Muscle layer of colon (tissue), 2 donors: ENCODE results near the gene CMBL.
"Not testable (repeated sequence)": the region's sequence is repeated elsewhere in the genome, so short reads cannot be mapped to it uniquely, and the experiment has no call there.

Experiments used
- H3K27ac ChIP-seq: one replicate; pipeline ENCODE4 v1.7.0; 2013; ENCODE audit warnings: low read depth, mild to moderate bottlenecking, low read length, moderate library complexity
- H3K27me3 ChIP-seq, 2 donors: one replicate each; pipeline ENCODE4 v1.7.0; 2013; ENCODE audit warnings: low read length in 2 of 2, mild to moderate bottlenecking in 2 of 2; ENCODE audit not compliant: insufficient read depth in 2 of 2, control insufficient read depth in 1 of 2
- H3K36me3 ChIP-seq: one replicate; pipeline ENCODE4 v1.7.0; 2013; ENCODE audit warnings: mild to moderate bottlenecking, low read length; ENCODE audit not compliant: insufficient read depth
- H3K4me1 ChIP-seq: one replicate; pipeline ENCODE4 v1.7.0; 2013; ENCODE audit warnings: mild to moderate bottlenecking, low read length; ENCODE audit not compliant: insufficient read depth
- H3K4me3 ChIP-seq, 2 donors: one replicate each; pipeline ENCODE4 v1.7.0; 2013; ENCODE audit warnings: low read length in 2 of 2, low read depth in 1 of 2, mild to moderate bottlenecking in 1 of 2, moderate library complexity in 1 of 2
- H3K9ac ChIP-seq: one replicate; pipeline ENCODE4 v1.7.0; 2013; ENCODE audit warnings: low read length
- H3K9me3 ChIP-seq: one replicate; pipeline ENCODE4 v1.7.0; 2013; ENCODE audit warnings: mild to moderate bottlenecking, low read length
- donor health status: abdominal sarcoma.
- donor health status: Adenocarcinoma of cecum.

The CMBL gene

GRCh38 chr5:10307206-10308148 lies at the start of gene CMBL:
Gene CMBL (minus strand): TSS chr5:10307902. CDS start chr5:10290762, 17,140 bp downstream.
- Histone ChIP-seq H3K9me3 (no peaks in the 10 kb centered on the region), H3K27me3 (no peaks in the 10 kb centered on the region), H3K36me3 (no peaks in the 10 kb centered on the region), H3K9ac (peak within 1 kb of the TSS; percentile 49), H3K4me3 (peak within 1 kb of the TSS; percentile 55 to 72), H3K4me1 (peaks cover 14% of the 10 kb centered on the region), H3K27ac (peak within 1 kb of the TSS; percentile 79)

GRCh38 chr5:10355071-10355889 lies 47.6 kb upstream of the CMBL start:
- peak overlapping the region; percentile 64 to 97 for H3K4me3 ChIP-seq
- no peaks in the 10 kb centered on the region for H3K36me3 ChIP-seq
- H3K9ac ChIP-seq: peak overlapping the region; percentile 66
- H3K27ac ChIP-seq: peak overlapping the region; percentile 7
- peaks cover 25% of the 10 kb centered on the region for H3K4me1 ChIP-seq
- no peaks in the 10 kb centered on the region for H3K27me3 ChIP-seq
- H3K9me3 ChIP-seq: no peaks in the 10 kb centered on the region

GRCh38 chr5:10354048-10354872 lies 46.6 kb upstream of the CMBL start:
- Histone ChIP-seq H3K9me3 (no peaks in the 10 kb centered on the region), H3K27me3 (no peaks in the 10 kb centered on the region), H3K9ac (peak overlapping the region; percentile 66), H3K4me3 (peak overlapping the region; percentile 64 to 97), H3K4me1 (peaks cover 24% of the 10 kb centered on the region), H3K27ac (peak overlapping the region; percentile 96), H3K36me3 (no peaks in the 10 kb centered on the region)

GRCh38 chr5:10353241-10354047 lies 45.7 kb upstream of the CMBL start, which contains the start of gene MARCHF6:
Gene MARCHF6 (plus strand): TSS chr5:10353695. CDS start chr5:10353899, 204 bp downstream.
- Histone ChIP-seq H3K36me3 (no peaks in the 10 kb centered on the region), H3K9ac (peak within 1 kb of the TSS; percentile 66), H3K4me1 (peaks cover 24% of the 10 kb centered on the region), H3K27ac (peak within 1 kb of the TSS; percentile 96), H3K9me3 (no peaks in the 10 kb centered on the region), H3K27me3 (no peaks in the 10 kb centered on the region), H3K4me3 (peak within 1 kb of the TSS; percentile 64 to 97)

- Histone ChIP-seq H3K36me3 (no peaks in the 10 kb centered on the region), H3K4me3 (peak overlapping the region; percentile 64 to 97), H3K9ac (peak overlapping the region; percentile 47), H3K27ac (peak overlapping the region; percentile 96), H3K9me3 (no peaks in the 10 kb centered on the region), H3K4me1 (peaks cover 18% of the 10 kb centered on the region), H3K27me3 (no peaks in the 10 kb centered on the region)
Measured at GRCh38 chr5:10352430-10353240, 44.9 kb upstream of the CMBL start.

GRCh38 chr5:10351919-10352318 lies 44.2 kb upstream of the CMBL start:
- H3K4me1 ChIP-seq: peaks cover 11% of the 10 kb centered on the region
- H3K4me3 ChIP-seq: no peak overlapping the region
- H3K27ac ChIP-seq: peak overlapping the region; percentile 96
- no peaks in the 10 kb centered on the region for H3K36me3 ChIP-seq
- no peaks in the 10 kb centered on the region for H3K9me3 ChIP-seq
- H3K27me3 ChIP-seq: no peaks in the 10 kb centered on the region
- no peak overlapping the region for H3K9ac ChIP-seq

- Histone ChIP-seq H3K27me3 (no peaks in the 10 kb centered on the region), H3K9ac (no peak overlapping the region), H3K27ac (no peak overlapping the region), H3K9me3 (no peaks in the 10 kb centered on the region), H3K36me3 (no peaks in the 10 kb centered on the region), H3K4me1 (peaks cover 6% of the 10 kb centered on the region), H3K4me3 (no peak overlapping the region)
Measured at GRCh38 chr5:10351199-10351905, 43.6 kb upstream of the CMBL start.

- no peak overlapping the region for H3K27ac ChIP-seq
- H3K9ac ChIP-seq: no peak overlapping the region
- H3K27me3 ChIP-seq: no peaks in the 10 kb centered on the region
- H3K9me3 ChIP-seq: no peaks in the 10 kb centered on the region
- H3K36me3 ChIP-seq: no peaks in the 10 kb centered on the region
- H3K4me3 ChIP-seq: no peak overlapping the region
- H3K4me1 ChIP-seq: no peaks in the 10 kb centered on the region
Measured at GRCh38 chr5:10348258-10348657, 40.6 kb upstream of the CMBL start.

- H3K27me3 ChIP-seq, H3K9ac ChIP-seq, H3K27ac ChIP-seq, H3K4me1 ChIP-seq, H3K9me3 ChIP-seq, H3K4me3 ChIP-seq, H3K36me3 ChIP-seq: not testable (repeated sequence)
Measured at GRCh38 chr5:10344461-10345106, 36.9 kb upstream of the CMBL start.
